Neural cell (in vitro differentiated cells): ENCODE data around the gene YEATS4. TPM values are rescaled to one million over a fixed set of nuclear protein-coding genes. Genes with fewer than 3 reads are reported as not detected.

ENCODE experiments used
- H2AFZ ChIP-seq: fragments of 200-600, 300-800 bp; sonication (generic), shearing (Covaris generic); 2 replicates; pipeline ENCODE4 v1.6.0; 2014; ENCODE audit warnings: low read depth, mild to moderate bottlenecking, antibody characterized with exemption, low read length, moderate library complexity
- H3F3A ChIP-seq: fragments of 200-600 bp; shearing (Covaris generic); 2 replicates; pipeline ENCODE4 v1.6.1; 2016; ENCODE audit warnings: mild to moderate bottlenecking, moderate library complexity, mixed read lengths, antibody characterized with exemption, low read length; ENCODE audit not compliant: insufficient read depth, poor library complexity, severe bottlenecking
- H3K27ac ChIP-seq: fragments of 200-600, 300-800 bp; sonication (generic), shearing (Covaris generic); 2 replicates; pipeline ENCODE4 v1.5.1; 2014; ENCODE audit warnings: mild to moderate bottlenecking, low read length, moderate library complexity
- H3K27me3 ChIP-seq: fragments of 300-800, 200-600 bp; sonication (generic), shearing (Covaris generic); 2 replicates; pipeline ENCODE4 v1.6.0; 2014; ENCODE audit warnings: mild to moderate bottlenecking, low read depth, low read length, moderate library complexity; ENCODE audit not compliant: insufficient read depth
- H3K36me3 ChIP-seq: fragments of 300-800, 200-600 bp; sonication (generic), shearing (Covaris generic); 2 replicates; pipeline ENCODE4 v1.5.1; 2014; ENCODE audit warnings: mild to moderate bottlenecking, antibody characterized with exemption, low read length, moderate library complexity; ENCODE audit not compliant: insufficient read depth
- H3K4me2 ChIP-seq: fragments of 300-800, 200-600 bp; sonication (generic), shearing (Covaris generic); 2 replicates; pipeline ENCODE4 v1.6.0; 2014; ENCODE audit warnings: mild to moderate bottlenecking, low read length
- H3K4me3 ChIP-seq: fragments of 300-800, 200-600 bp; sonication (generic), shearing (Covaris generic); 2 replicates; pipeline ENCODE4 v1.5.1; 2014; ENCODE audit warnings: mild to moderate bottlenecking, low read length, moderate library complexity
- H3K79me2 ChIP-seq: fragments of 200-600 bp; shearing (Covaris generic); replicated peaks from 2 replicates; pipeline ENCODE4 v1.6.0; 2014; ENCODE audit warnings: mild to moderate bottlenecking, low read length, moderate library complexity; ENCODE audit not compliant: insufficient read depth
- H3K9ac ChIP-seq: fragments of 300-800, 200-600 bp; sonication (generic), shearing (Covaris generic); 2 replicates; pipeline ENCODE4 v1.6.1; 2016; ENCODE audit warnings: mild to moderate bottlenecking, low read length, mixed read lengths
- H3K9me2 ChIP-seq: fragments of 200-600 bp; shearing (Covaris generic); 2 replicates; pipeline ENCODE4 v1.6.1; 2016; ENCODE audit warnings: mild to moderate bottlenecking, low read length, mixed read lengths; ENCODE audit not compliant: insufficient read depth
- H3K9me3 ChIP-seq: fragments of 200-600, 300-800 bp; sonication (generic), shearing (Covaris generic); 2 replicates; pipeline ENCODE4 v1.6.1; 2016; ENCODE audit warnings: mild to moderate bottlenecking, mixed run types, low read length, moderate library complexity, mixed read lengths
- H4K20me1 ChIP-seq: fragments of 200-600 bp; shearing (Covaris generic); 2 replicates; pipeline ENCODE4 v1.6.1; 2016; ENCODE audit warnings: mild to moderate bottlenecking, mixed run types; ENCODE audit not compliant: insufficient read depth
- EP300 ChIP-seq: fragments of 450-650 bp; conservative IDR thresholded peaks from 2 replicates; pipeline ENCODE4 v1.6.1; 2014; ENCODE audit warnings: antibody characterized with exemption, mild to moderate bottlenecking, moderate library complexity; ENCODE audit not compliant: poor library complexity, severe bottlenecking
- EZH2 ChIP-seq: fragments of 200-600, 300-800 bp; shearing (Covaris generic), sonication (generic); IDR thresholded peaks from 2 replicates; pipeline ENCODE4 v1.6.1; 2014; ENCODE audit warnings: antibody characterized with exemption, low read length, borderline replicate concordance, mild to moderate bottlenecking; ENCODE audit not compliant: insufficient read depth, poor library complexity, severe bottlenecking
- MXI1 ChIP-seq: fragments of 450-650 bp; conservative IDR thresholded peaks from 2 replicates; pipeline ENCODE4 v1.6.1; 2014; ENCODE audit warnings: antibody characterized with exemption, mild to moderate bottlenecking; ENCODE audit not compliant: poor library complexity, severe bottlenecking
- POLR2AphosphoS5 ChIP-seq: IDR thresholded peaks from 2 replicates; pipeline ENCODE4 v1.6.1; 2012
- RAD21 ChIP-seq: fragments of 450-650 bp; conservative IDR thresholded peaks from 2 replicates; pipeline ENCODE4 v1.6.1; 2014; ENCODE audit warnings: antibody characterized with exemption, mild to moderate bottlenecking, moderate library complexity
- SMC3 ChIP-seq: fragments of 450-650 bp; conservative IDR thresholded peaks from 2 replicates; pipeline ENCODE4 v1.6.1; 2014; ENCODE audit warnings: antibody characterized with exemption, mild to moderate bottlenecking, moderate library complexity; ENCODE audit not compliant: poor library complexity
- TAF1 ChIP-seq: IDR thresholded peaks from 2 replicates; pipeline ENCODE4 v1.6.1; 2012; ENCODE audit warnings: low read depth
- polyA plus RNA-seq: library from polyadenylated mRNA; depleted of rRNA; stranded (reverse); fragments of >200 nt; gene quantifications from 2 replicates; pipeline ENCODE4 v1.2.3, GENCODE V29; 2014
- TF ChIP-seq, protein P1 (sequence below): IDR thresholded peaks from 2 replicates; pipeline ENCODE4 v1.6.1; 2012; ENCODE audit warnings: borderline replicate concordance
- TF ChIP-seq, protein P2 (sequence below): fragments of 450-650 bp; IDR thresholded peaks from 2 replicates; pipeline ENCODE4 v1.5.1; 2014; ENCODE audit warnings: antibody characterized with exemption, mild to moderate bottlenecking, moderate library complexity; ENCODE audit not compliant: poor library complexity, severe bottlenecking

Gene YEATS4
- polyA plus RNA-seq, 1 donor from 2014 or later: 227 TPM

DNA sequence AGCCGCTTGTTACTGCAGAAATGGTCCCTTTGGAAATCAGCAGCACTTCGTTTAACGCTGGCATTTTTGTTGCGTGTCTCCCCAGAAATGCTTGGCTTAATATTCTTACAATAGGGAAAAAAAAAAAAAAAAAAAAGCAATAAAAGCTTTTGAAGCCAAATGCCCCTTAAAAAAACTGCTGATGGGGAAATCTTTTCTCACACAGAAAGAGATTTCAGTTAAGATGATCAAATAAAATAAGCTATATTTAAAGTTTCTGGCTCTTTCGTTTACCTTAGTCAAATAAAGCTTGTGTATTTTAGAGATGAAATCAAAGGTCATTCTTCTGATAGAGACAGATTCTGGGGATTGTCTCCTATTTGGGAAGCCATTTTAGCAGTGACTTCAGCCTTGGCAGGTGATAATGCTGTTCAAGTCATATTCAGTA is 58.2 kb downstream of the YEATS4 start:
- no peaks in the 10 kb centered on the region for H3K36me3 ChIP-seq
- no peak overlapping the region for H3K4me2 ChIP-seq
- H3K79me2 ChIP-seq: no peaks in the 10 kb centered on the region
- no peaks in the 10 kb centered on the region for H4K20me1 ChIP-seq
- TF ChIP-seq, protein P1, sequence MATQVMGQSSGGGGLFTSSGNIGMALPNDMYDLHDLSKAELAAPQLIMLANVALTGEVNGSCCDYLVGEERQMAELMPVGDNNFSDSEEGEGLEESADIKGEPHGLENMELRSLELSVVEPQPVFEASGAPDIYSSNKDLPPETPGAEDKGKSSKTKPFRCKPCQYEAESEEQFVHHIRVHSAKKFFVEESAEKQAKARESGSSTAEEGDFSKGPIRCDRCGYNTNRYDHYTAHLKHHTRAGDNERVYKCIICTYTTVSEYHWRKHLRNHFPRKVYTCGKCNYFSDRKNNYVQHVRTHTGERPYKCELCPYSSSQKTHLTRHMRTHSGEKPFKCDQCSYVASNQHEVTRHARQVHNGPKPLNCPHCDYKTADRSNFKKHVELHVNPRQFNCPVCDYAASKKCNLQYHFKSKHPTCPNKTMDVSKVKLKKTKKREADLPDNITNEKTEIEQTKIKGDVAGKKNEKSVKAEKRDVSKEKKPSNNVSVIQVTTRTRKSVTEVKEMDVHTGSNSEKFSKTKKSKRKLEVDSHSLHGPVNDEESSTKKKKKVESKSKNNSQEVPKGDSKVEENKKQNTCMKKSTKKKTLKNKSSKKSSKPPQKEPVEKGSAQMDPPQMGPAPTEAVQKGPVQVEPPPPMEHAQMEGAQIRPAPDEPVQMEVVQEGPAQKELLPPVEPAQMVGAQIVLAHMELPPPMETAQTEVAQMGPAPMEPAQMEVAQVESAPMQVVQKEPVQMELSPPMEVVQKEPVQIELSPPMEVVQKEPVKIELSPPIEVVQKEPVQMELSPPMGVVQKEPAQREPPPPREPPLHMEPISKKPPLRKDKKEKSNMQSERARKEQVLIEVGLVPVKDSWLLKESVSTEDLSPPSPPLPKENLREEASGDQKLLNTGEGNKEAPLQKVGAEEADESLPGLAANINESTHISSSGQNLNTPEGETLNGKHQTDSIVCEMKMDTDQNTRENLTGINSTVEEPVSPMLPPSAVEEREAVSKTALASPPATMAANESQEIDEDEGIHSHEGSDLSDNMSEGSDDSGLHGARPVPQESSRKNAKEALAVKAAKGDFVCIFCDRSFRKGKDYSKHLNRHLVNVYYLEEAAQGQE: no peak
- TF ChIP-seq, protein P2, sequence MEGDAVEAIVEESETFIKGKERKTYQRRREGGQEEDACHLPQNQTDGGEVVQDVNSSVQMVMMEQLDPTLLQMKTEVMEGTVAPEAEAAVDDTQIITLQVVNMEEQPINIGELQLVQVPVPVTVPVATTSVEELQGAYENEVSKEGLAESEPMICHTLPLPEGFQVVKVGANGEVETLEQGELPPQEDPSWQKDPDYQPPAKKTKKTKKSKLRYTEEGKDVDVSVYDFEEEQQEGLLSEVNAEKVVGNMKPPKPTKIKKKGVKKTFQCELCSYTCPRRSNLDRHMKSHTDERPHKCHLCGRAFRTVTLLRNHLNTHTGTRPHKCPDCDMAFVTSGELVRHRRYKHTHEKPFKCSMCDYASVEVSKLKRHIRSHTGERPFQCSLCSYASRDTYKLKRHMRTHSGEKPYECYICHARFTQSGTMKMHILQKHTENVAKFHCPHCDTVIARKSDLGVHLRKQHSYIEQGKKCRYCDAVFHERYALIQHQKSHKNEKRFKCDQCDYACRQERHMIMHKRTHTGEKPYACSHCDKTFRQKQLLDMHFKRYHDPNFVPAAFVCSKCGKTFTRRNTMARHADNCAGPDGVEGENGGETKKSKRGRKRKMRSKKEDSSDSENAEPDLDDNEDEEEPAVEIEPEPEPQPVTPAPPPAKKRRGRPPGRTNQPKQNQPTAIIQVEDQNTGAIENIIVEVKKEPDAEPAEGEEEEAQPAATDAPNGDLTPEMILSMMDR: no peak
- TF ChIP-seq EZH2 (no peak), RAD21 (no peak), SMC3 (no peak), MXI1 (no peak), POLR2AphosphoS5 (no peak), EP300 (no peak), TAF1 (no peak)
- H3K9me2 ChIP-seq: no peaks in the 10 kb centered on the region
- no peaks in the 10 kb centered on the region for H3F3A ChIP-seq
- H3K4me3 ChIP-seq: no peak overlapping the region
- no peak overlapping the region for H3K9ac ChIP-seq
- H3K27me3 ChIP-seq: no peaks in the 10 kb centered on the region
- no peak overlapping the region for H3K27ac ChIP-seq
- H2AFZ ChIP-seq: no peak overlapping the region
- H3K9me3 ChIP-seq: no peaks in the 10 kb centered on the region

DNA sequence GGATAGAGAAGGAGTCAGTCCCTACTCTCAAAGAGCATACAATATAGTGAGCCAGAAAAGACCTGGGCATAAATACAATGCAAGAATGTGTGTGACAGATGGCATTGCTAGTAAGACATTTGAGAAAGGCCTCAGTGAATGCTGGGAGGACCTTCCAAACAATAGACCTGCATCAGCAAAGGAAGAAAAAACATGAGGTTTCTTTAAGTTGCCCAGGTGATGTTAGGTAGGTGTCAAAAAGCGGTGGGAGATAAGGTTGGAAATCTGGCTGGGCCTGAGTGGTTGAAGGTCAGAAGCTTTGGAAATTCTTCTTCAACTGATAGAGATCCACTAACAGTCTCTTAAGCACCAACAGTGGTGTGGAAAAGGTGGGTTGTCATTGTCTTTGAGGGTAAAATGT is 60.2 kb downstream of the YEATS4 start:
- Histone ChIP-seq H3K79me2 (no peaks in the 10 kb centered on the region), H4K20me1 (no peaks in the 10 kb centered on the region), H3K9me3 (no peaks in the 10 kb centered on the region), H3K27ac (no peak overlapping the region), H3K36me3 (no peaks in the 10 kb centered on the region), H3K9me2 (no peaks in the 10 kb centered on the region), H3K9ac (no peak overlapping the region), H3K4me3 (no peak overlapping the region), H2AFZ (no peak overlapping the region), H3F3A (no peaks in the 10 kb centered on the region), H3K27me3 (no peaks in the 10 kb centered on the region), H3K4me2 (no peak overlapping the region)
- TF ChIP-seq, protein P1: no peak
- no peak for TF ChIP-seq EZH2
